Mammary epithelial cell (primary cell): ENCODE results near the gene BNC2.

Experiments
- EZH2 ChIP-seq: IDR thresholded peaks from 2 replicates; pipeline ENCODE4 v1.6.1; 2012; ENCODE audit warnings: low read length, inconsistent platforms, borderline replicate concordance
- TF ChIP-seq, protein P1 (sequence below), 2 donors: IDR thresholded peaks in 1 of 2; conservative IDR thresholded peaks in 1 of 2; 2 replicates each; pipeline ENCODE4 v1.5.1; 2011 to 2012; ENCODE audit warnings: inconsistent platforms in 2 of 2, low read length in 2 of 2, mild to moderate bottlenecking in 2 of 2, control low read depth in 1 of 2, low read depth in 1 of 2; ENCODE audit not compliant: insufficient read depth in 1 of 2; ENCODE audit errors: extremely low read depth in 1 of 2

DNA sequence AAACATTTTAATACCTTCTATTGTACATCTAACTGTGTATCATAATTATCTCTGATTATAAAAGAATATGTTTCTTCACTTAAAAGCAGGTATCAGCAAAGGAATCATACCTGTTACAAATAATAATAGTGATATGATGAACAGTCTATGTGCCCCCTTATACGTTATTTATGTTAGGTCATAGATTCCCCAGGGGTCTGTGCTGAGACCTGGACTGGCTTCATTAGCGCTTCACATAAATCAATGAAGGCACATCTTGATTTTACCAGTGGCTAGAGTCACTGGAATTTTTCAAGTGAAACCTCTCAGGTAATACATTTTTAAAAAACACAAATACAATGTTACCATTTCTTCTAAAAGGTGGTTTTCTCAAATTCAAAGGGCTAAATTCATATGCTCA, 275.2 kb downstream of the BNC2 start:
- no peak for TF ChIP-seq EZH2
- TF ChIP-seq, protein P1, sequence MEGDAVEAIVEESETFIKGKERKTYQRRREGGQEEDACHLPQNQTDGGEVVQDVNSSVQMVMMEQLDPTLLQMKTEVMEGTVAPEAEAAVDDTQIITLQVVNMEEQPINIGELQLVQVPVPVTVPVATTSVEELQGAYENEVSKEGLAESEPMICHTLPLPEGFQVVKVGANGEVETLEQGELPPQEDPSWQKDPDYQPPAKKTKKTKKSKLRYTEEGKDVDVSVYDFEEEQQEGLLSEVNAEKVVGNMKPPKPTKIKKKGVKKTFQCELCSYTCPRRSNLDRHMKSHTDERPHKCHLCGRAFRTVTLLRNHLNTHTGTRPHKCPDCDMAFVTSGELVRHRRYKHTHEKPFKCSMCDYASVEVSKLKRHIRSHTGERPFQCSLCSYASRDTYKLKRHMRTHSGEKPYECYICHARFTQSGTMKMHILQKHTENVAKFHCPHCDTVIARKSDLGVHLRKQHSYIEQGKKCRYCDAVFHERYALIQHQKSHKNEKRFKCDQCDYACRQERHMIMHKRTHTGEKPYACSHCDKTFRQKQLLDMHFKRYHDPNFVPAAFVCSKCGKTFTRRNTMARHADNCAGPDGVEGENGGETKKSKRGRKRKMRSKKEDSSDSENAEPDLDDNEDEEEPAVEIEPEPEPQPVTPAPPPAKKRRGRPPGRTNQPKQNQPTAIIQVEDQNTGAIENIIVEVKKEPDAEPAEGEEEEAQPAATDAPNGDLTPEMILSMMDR (conservative IDR thresholded peaks at IDR 0.05 in 1 of 2, IDR thresholded peaks at IDR 0.05 in 1 of 2; ENCODE audit: extremely low read depth in 1 of 2, insufficient read depth in 1 of 2, low read depth in 1 of 2, low read length in 2 of 2), result no peak
